Stimulated activated CD4-positive, alpha-beta T cell treated with anti-CD3 and anti-CD28 coated beads, TNF-alpha, amount 100 ng/mL, for 48 hours (primary cell): Measurements from ENCODE around the gene BCAS3.

Experiments
- DNase-seq, 3 donors: peaks; one replicate each; pipeline ENCODE4 v3.0.0-alpha.2; 2020; ENCODE audit warnings: low read depth in 3 of 3

The BCAS3 gene

DNA sequence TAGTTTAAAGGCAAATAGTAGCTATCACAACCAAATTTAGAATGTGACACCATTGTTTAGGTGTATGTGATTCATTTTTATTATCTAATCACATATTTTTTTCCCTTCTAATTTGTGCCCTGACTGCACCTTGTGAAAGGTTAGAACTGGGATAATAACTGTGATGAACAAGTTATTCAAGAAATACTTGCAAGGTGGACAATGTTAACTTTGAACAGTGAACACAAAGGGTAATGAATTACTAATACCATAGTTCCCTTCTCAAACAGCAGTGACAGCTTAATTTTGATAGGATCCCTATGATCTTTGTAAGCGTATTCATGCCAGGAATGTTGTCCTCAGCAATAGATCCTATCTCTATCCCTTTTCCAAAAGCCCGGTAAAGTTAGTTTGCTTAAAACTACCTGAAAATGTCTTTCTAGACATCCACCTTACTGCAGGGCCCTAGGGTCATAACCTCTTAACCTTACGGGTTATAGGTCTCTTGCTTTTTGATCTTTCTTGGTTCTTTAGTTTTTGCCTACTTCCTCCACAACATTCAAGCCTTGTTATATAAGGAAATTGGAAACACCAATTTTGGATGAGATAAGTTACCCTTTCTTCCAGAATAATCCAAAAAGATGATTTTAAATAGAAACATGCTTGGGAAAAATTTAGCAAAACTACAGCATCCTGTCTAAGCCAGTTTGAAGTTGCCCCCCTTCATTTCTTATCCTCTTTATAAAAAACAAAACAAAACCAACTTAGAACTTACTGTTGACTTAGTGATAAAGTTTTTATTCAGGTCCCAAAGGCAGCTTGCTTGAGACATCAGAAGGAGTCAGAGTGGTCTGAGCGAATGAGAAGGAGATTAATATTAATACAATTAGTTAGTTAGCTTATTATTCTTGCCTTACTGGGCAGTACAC, 522.0 kb downstream of the BCAS3 start:
- DNase-seq = no peak

DNA sequence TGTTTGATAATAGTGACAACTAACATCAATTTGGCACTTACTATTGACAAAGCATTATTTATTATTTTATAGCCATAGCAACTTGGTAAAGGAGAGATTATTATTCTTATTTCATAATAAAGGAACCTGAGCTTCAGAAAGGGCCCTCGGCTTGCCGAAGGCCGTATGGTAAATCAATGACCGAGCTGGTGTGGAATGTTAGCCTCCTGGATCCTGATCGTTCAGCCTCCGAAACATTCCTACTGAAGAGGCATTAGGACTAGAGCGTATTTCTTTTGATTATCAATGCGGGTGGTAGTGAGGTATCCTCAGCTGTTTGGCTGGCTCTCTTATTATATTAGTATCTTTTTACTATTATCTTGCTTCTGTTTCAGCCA, 522.7 kb downstream of the BCAS3 start:
- DNase-seq = no peak

DNA sequence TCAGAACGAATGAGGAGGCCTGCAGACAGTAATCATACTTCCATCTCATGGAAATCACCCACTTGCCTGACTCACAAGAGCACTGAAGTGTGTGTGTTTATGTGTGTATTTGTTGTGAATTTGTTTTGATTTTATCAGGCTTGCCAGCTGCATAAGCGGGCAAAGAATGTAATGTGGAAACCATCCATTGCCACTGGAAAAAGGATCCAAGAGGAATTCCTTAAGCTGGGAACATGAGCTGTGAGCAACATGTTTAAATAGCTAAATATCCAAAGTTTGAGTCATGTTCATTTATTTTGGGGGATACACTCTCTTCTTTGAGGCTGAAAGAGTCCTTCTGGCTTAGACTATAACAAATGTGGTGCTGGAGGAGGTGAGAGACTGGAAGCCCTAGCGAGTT, 523.6 kb downstream of the BCAS3 start:
- no peak for DNase-seq

DNA sequence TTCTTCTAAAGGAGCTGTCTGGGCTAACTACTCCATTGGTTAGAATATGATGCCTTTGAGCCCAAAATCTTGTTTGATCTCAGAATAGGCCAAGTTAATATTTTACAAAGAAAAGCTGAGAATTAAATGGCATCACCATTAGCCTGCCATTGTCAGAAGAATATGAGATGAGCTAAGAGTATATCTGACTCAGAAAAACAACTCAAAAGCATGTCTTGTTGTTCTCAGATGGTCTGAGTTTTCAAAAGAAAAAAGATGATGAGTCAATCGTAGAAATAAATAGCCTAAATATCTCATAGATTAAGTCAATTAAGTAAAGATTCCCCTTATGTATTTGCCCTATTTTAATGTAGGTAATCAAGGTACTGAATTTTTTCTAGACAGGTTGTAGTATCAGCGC, 524.9 kb downstream of the BCAS3 start:
- no peak for DNase-seq

DNA sequence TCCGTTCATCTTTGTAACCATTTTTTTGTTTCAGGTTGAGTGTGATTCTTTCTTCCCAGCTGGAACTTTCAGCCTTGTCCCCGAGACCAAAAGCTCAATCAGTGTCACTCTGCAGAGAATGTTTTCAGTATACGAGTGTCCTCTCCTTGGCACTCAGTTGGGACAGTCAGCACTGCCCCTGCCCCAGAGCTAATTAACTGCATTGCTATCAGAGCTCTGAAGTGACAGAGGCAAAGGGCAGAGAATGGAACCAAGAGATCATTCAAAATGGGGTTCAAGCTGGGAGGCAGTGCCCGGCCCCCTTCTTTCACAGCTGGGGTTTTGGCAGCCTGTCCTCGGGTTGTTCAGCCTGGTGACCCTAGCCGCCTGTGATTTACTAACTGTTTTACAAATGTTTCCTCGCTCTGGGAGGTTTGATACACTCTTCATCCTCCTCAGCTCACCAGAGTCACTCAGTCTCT, 526.0 kb downstream of the BCAS3 start:
- DNase-seq = no peak

DNA sequence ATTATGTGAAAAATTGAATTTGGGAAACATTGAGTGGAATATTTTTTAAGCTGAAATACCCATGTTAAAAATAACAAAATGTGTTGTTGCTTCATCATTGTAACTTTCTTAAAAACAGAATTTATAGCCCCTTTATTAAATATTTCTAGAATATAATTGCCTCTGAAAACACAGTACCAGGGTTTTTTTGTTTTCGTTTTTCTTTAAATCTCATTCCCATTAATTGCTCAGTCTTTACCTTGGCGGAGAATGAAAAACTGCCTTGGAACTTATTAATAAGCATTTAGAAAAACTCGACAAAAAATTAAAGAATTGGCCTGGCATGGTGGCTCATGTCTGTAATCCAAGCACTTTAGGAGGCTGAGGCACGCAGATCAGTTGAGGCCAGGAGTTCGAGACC, 526.8 kb downstream of the BCAS3 start:
- DNase-seq = no peak

DNA sequence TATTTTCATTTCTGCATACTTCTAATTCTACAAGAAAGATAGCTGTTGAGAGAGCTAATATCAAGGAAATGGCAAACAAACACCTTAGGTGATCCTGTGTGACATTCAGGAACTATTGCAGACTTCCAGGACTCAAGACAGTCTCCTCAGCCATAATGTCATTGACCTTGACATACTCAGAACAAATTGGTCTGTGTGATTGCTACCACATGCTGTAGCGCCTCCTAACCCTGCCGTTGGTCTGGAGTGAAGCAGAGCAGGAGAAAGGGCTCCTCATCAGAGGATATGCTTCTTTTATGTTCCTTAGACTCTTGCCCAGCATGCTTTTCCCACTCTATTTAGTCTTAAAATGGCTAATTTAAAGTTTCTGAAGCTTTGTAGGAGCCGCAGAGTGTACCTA, 527.8 kb downstream of the BCAS3 start:
- DNase-seq = no peak

DNA sequence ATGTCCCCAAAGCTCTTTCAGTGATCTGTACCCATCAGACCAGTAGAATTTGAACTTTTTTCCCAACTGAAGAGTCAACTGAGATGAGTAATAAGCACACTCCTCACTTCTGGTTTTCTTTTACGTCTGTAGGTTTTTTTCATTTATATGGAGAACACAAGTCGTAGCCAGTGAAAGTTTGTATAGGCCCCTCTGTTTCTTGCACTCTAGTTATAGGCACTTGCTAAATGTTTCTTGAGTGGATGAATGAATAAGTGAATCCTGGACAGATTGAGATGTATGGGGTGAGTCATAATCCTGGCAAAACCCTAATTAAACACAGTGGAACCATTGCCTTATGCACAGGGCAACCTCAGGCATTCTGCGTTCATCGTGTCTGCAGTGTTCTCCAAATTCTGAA, 528.3 kb downstream of the BCAS3 start:
- no peak for DNase-seq

DNA sequence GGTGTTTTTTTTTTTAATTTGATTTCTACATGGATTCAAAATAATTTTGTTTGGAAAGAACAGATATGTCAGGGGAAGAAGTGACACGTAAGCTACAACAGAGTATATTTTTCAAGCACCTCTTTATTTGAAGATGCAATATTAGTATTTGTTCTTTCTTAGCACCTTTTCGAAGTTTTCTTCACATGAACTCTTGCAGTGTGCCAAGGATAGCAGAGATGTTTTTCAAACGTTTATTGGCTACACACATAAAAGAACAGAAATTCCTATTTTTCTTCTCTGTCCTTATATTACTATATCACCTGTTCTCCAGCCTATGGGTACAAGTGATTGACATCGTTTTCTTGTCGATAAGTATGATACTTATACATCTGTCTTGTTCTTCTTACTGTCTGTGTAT, 529.3 kb downstream of the BCAS3 start:
- DNase-seq = no peak

DNA sequence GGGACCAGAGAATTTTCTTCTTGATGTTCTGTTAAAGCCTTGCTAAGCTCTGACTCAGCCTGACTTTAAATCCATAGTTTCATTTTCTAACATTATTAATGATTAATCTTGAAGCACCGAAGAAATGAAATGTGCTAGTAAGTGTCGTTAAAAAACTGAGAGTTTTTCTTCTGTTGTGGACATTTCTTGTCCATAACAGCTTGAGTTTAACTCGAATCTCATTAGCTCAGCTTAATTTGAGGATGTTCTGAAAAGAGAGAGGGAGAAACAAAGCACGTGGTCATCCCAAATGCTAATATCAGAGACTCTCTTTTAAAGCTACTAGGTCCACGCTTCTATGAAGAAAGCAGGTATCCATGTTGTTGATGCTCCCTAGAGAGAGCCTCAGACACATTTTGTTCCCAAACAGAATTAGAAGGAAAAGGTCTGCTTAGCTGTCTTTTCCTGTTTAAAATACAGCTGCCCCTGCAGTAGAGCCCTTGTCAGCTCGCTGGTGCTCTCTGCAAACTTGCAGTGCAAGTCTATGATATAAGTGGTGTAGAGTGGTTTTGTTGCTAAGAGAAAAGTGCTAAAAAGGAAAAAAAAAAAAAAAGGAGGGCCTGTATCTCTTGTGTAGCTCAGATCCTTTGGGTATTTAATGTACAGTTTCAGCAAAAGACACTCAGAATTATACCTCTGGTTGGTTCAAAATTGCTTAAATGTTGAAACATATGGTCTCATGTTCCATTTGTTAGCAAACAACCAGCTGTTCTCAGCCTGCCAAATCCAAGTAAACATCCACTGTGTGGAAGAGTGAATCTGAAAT, 530.9 kb downstream of the BCAS3 start:
- no peak for DNase-seq

DNA sequence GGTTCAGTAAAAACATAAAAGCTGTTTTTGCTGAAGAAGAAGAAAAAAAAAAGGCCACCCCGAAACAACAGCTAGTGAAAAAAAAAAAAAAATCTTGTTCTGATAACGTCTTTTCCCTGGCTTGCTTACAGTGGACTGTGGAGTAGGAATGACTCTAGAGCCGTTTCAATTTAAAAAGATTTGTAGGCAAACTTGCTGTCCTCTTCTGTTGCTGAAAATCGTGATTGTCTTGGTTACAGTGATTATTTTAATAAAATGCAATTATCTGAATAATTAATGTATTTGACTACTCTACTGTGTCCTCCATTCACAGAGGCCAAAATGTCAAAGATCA, 531.4 kb downstream of the BCAS3 start:
- DNase-seq = no peak

DNA sequence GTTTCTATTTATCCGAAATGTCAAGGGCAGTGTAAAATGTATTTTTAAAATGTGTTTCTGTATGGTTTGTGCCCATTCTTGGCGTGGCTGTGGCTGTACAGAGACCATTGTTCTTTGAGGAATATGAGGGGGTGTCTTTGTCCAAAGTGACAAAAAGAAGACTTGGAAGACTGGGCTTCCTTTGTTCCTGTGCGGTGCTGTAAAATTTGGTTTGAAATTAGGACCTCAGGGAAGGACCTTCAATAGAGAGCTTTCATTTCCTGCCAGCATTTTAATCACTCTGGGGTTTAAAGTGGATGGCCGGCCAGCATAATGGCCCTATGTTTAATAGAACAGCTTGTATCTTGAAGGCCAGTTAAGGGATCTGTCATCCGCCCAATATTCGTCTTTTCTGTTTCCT, 531.9 kb downstream of the BCAS3 start:
- DNase-seq = no peak

DNA sequence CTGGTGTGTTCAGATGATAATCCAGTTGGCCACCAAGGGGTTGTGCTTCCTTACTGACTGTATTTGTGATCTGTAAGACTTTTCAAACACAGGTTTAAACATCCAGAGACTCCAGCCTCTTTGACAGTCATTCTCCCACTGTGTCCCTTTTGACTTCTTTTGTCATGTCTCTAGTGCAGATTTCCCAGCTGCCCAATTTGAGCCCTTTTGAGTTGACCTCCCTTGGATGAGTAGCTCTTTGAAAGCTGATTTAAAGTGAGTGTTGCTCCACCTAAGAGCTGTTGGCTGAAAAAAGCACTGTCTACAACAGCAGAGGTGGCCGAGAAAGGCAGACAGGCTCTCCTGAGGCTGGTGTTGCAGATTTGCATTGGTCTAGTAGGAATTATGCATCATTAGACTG, 533.6 kb downstream of the BCAS3 start:
- no peak for DNase-seq

DNA sequence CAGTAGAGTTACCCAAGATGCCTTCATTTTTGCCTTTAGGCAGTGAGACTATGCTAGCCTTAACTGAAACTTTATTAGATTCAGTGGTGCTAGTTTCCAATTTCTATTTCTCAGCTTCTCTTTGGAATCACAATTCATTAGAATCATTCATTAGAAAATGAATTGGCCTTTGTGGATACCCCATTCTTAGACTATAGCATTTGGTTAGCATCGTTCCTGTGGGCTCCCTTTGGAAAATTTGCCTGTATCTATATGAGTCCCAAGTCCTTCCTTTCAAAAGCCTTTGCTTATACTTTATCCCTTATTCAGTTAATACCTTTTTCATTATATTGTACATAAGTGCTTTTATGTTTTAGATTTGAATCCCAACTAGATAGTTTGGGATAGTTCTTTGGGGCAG, 535.0 kb downstream of the BCAS3 start:
- DNase-seq = no peak

DNA sequence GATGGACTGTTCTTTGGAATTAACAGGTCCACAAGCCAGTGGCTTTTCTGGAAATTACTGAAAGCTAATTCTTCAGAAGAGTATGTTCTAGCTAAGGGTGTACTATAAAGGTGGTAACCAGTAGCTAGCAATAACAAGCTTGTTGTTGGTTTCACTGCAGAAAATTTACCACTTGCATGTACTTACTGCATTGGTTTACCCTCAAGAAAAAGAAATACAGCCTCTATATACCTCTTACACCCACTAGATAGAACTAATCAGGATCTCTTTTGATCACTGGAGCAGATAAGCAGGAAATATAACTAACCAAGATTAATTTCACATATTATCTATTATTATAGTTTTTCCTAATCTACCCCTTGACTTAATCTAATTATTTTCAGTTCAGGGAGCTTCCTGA, 537.1 kb downstream of the BCAS3 start:
- no peak for DNase-seq

DNA sequence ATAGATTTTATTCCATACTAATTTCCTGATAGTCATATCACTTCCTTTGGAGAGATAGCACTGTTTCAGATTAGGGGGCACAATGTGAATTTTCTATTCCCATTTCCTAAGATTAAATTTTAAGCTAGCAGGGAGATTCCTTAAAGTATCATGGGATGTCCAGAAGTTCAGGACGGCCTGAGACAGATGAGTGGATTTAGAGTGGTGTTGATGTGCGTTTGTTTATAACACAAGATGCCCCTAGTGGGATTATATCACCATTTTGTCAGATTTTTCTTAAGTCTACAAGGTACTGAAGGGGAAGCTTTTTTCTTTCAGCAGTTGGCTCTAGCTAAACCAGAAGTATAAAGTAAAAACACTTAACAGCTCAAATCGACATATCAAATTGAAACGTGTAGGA, 538.4 kb downstream of the BCAS3 start:
- no peak for DNase-seq

DNA sequence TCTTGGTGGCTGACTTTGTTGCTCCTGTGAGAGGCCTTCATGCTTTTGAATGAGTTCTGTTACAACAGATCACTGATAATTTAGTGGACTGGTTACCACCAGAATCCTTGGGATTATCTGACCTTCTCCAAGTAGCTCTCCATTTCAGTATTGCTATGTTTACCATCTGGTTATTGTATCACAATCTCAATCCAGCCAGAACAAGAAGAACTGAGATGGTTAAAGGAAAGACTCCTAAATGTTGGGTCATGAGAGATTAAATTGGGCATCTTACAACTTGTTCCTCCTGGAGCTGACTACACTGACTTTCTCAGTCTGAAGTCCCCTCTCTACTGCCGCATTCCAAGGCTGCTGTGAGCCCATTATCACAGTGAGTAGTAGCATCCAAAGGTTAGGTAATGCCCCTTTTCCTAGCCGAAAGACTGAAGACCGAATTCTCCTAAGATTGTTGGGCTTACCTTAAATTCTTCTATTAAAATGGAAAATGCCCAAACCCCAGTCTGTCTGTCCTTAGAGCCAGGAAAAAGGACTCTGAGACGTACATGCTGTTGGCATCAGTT, 540.3 kb downstream of the BCAS3 start:
- no peak for DNase-seq

DNA sequence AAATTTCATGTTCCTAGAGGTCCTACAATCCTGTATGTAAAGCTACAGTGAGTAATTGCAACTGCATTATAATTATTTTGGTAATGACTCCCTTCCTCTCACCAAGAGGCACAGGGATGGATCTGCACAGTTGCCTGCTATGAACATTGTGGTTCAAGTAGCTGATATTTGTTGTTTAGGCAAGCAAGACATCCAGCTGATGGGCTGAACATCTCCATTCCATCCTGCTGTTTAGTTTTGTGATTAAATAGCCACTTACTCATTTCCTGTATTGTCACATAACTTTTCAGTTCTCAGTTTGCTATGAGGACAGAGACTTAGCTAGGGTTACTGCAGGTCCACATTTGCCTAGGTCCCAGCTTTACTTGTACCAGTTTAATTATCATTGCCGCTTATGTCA, 540.8 kb downstream of the BCAS3 start:
- DNase-seq = no peak

DNA sequence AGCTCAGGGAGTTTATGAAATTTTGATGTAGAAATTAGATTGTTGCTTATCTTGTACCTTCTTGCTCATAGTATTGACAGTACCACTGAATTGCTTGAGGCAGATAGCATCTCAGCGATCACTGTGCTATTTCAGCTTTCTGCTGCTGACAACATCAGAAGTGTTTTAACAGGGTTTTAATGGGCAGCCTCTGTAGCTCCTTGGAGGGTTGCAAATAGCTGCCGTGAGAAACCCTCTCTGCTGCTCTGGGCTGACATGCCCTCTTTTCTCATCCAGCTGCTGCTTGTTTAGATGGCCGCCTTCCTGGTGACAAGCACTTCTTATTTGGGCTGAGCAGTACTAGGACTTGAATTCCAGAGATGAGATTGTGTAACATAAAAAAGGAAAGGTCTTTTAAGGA, 541.8 kb downstream of the BCAS3 start:
- no peak for DNase-seq

DNA sequence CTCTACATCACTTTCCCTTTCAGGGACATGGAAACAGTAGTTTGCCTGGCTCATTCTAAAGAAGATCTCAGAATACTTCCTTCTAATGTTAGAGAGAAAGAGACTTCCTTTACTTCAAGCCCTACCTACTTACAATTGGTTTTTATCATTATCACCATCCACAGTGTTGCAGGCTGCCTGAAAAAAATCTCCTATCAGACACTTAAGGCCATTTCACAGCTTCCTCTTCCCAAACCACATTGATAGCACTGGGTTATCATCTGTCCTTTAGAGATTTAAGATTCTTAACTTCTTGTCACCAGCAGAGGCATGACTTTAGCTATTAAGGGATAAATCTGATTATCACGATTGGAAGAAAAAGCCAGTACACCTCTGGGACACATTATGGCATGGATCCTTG, 543.5 kb downstream of the BCAS3 start:
- DNase-seq = no peak

DNA sequence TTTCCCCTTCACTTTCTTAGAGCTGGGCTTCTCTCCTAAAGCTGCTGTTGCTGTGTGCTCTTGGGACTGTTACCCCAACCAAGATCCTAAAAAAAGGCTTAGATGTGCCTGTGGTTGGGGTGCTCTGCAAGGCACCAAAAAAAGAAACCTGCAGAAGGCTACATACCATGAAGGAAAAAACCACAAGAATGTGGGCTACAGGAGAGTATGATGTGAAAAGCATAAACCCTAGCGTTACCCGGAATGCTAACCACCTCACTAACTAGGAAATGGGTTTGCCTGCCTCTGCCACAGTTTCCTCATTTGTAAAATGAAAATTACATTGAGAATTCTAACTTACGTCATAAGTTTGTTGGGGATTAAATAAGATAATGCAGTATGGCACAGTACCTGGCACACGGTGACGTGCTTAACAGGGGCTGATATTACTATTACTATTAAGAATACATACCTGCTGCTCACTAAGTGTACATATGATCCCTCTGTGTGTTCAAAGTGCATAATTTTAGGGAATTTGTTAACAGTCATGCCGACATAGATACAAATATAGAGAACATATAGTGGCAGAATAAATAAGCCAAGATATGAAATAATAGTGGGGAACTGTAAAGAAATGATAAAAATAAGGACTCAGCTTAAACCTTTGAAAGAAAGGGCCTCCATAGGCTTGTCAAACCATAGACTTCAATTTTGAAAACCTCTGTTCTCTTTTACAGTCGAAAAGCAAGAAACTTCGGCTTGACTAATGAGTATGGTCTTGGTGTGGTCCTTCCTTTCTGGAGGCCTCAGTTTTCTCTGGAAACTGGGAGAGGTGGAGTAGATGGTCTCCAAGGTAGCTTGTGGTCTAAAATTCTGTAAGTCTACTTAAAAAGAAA, 544.2 kb downstream of the BCAS3 start:
- DNase-seq = no peak

DNA sequence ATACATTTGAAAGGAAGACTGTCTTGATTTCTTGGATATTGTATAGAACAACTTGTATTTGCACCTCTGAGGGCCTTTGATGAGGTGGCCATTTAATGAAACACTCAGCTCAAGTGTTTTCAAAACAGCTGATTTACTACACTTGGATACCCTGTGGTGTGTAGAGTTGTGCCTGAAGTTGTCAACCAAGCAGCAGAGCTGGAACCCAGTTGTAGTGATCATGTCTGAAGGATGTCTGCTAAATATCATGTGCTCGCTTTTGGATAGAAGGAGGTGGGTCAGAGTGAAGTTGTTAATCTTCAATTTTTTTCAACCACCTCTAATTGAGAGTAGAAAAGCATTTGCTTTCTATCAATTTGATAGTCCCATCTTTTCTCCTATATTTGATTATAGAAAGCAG, 546.1 kb downstream of the BCAS3 start:
- DNase-seq = no peak
